ENCODE results near the gene RNF121.
"Not testable (repeated sequence)": the region's sequence is repeated elsewhere in the genome, so short reads cannot be mapped to it uniquely, and the experiment has no call there.

RNF121 gene

DNA sequence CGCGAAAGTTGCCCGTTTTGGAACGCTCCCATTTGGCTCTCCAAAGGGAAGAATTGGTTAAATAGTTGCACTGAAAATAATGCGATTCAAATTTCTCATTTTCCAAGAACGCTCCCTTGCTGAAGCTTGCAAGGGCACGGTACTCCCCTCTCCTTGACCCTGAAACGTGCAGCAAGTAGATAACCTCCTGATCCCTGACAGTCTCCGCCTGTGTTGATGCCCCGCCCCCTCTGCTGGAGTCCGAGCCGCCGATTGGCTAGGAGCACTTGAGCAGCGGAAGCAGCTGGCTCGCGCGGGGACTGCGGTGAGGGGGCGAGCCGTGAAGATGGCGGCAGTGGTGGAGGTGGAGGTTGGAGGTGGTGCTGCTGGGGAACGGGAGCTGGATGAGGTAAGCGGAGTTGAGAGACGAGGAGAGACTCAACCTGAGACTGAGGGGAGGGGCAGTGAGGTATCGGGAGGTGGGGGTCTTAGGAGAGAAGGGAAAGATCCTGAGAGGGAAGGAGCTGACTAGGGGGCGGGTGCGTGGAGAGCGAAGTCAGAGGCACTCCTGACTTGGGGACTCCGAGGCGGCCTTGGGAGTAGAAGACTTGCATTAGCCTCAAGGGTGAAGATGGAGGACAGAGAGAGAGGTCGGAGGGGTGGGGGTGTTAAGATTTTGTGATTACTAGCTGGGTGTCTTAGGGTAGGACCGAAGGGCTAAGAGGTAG is at the start of gene RNF121:
Gene RNF121 (plus strand): TSS at position 310 of the 707 bp plus-strand sequence. CDS start 16 bp downstream, at position 326.
- Histone ChIP-seq H3K9me3 (no peaks in the 10 kb centered on the region), H3K4me1 (ENCODE audit: control insufficient read depth in 1 of 2, insufficient read depth in 1 of 2, low read depth in 1 of 2, low read length in 1 of 2) (peaks cover 24% of the 10 kb centered on the region in 2 experiments), H3K27me3 (no peaks in the 10 kb centered on the region), H3K36me3 (no peaks in the 10 kb centered on the region), H3K4me3 (ENCODE audit: low read depth in 1 of 2, low read length in 1 of 2) (peak within 1 kb of the TSS; percentile 88 to 98), H3K27ac (peak within 1 kb of the TSS; percentile 92)
- TF ChIP-seq, protein P1, sequence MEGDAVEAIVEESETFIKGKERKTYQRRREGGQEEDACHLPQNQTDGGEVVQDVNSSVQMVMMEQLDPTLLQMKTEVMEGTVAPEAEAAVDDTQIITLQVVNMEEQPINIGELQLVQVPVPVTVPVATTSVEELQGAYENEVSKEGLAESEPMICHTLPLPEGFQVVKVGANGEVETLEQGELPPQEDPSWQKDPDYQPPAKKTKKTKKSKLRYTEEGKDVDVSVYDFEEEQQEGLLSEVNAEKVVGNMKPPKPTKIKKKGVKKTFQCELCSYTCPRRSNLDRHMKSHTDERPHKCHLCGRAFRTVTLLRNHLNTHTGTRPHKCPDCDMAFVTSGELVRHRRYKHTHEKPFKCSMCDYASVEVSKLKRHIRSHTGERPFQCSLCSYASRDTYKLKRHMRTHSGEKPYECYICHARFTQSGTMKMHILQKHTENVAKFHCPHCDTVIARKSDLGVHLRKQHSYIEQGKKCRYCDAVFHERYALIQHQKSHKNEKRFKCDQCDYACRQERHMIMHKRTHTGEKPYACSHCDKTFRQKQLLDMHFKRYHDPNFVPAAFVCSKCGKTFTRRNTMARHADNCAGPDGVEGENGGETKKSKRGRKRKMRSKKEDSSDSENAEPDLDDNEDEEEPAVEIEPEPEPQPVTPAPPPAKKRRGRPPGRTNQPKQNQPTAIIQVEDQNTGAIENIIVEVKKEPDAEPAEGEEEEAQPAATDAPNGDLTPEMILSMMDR (IDR thresholded peaks at IDR 0.05) = no peak

DNA sequence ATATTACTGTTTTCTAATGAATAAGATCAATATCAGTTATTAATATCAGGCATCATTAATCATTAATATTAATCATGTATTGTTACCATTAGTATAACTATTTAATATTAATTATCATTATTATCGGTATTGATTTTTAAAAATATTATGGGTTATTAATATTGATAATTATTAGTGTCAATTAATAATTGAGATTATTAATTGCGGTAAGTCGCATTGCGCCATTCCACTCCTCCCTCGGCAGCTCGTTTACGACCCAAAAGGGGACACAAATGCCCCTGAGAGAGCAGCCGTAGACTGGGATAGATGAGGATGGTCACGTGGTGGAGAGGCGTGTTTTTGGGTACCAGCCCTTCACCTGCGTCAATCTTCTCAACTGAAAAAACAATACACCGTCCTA is 43.0 kb upstream of the RNF121 start:
- not testable (repeated sequence) for H3K4me1 ChIP-seq (ENCODE audit: control insufficient read depth in 1 of 2, insufficient read depth in 1 of 2, low read depth in 1 of 2, low read length in 1 of 2); H3K36me3 ChIP-seq; H3K27ac ChIP-seq; H3K4me3 ChIP-seq (ENCODE audit: low read depth in 1 of 2, low read length in 1 of 2); H3K27me3 ChIP-seq; H3K9me3 ChIP-seq

DNA sequence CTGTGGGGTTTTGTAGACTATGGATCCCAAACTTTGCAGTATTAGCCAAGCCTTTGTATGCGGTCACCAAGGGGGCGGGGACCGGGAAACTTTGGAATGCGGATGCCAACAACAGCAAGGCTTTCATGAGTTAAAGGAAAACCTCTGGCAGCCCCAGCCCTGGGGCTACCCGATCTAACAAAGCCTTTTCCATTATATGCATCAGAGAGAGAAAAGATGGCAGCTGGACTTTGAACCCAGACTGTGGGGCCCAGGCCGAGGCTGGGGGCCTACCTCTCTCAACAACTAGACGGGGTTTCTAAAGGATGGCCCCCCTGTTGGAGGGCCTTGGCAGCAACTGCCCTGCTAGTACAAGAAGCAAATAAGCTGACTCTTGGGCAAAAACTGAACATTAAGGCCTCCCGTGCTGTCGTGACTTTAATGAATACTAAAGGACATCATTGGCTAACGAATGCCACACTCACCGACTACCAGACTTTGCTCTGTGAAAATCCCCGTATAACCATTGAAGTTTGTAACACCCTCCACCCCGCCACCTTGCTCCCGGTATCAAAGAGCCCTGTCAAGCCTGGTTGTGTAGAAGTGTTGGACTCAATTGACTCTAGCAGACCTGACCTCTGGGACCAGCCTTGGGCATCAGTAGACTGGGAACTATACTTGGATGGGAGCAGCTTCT is 40.4 kb upstream of the RNF121 start:
- not testable (repeated sequence) for H3K27ac ChIP-seq; H3K4me1 ChIP-seq (ENCODE audit: control insufficient read depth in 1 of 2, insufficient read depth in 1 of 2, low read depth in 1 of 2, low read length in 1 of 2); H3K9me3 ChIP-seq; H3K4me3 ChIP-seq (ENCODE audit: low read depth in 1 of 2, low read length in 1 of 2); H3K27me3 ChIP-seq; H3K36me3 ChIP-seq

DNA sequence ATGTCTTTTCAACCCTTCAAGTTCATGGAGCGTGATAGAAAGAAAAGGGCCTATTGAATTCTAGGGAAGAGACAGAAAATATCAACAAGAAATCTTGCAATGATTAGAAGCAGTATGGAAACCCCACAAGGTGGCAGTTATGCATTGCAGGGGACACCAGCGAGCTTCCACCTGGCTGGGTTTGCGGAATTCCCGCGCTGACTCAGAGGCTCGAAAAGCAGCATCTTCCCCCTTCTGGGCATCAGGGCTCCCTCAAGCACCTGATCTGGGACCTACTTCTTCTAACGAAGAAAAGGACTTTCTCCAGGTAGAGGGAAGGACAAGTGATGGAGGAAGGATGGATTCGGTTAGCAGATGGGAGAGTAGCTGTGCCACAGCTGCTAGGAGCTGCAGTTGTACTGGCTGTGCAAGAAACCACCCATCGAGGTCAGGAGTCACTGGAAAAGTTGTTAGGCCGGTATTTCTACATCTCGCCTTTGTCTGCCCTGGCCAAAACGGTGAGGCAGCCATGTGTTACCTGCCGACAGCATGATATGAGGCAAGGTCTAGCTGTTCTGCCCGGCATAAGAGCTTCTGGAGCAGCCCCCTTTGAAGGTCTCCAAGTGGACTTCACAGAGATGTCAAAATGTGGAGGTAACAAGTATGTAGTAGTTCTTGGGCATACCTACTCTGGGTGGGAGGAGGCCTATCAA is 39.5 kb upstream of the RNF121 start:
- not testable (repeated sequence) for H3K36me3 ChIP-seq; H3K4me3 ChIP-seq (ENCODE audit: low read depth in 1 of 2, low read length in 1 of 2); H3K27ac ChIP-seq; H3K9me3 ChIP-seq; H3K4me1 ChIP-seq (ENCODE audit: control insufficient read depth in 1 of 2, insufficient read depth in 1 of 2, low read depth in 1 of 2, low read length in 1 of 2); H3K27me3 ChIP-seq

DNA sequence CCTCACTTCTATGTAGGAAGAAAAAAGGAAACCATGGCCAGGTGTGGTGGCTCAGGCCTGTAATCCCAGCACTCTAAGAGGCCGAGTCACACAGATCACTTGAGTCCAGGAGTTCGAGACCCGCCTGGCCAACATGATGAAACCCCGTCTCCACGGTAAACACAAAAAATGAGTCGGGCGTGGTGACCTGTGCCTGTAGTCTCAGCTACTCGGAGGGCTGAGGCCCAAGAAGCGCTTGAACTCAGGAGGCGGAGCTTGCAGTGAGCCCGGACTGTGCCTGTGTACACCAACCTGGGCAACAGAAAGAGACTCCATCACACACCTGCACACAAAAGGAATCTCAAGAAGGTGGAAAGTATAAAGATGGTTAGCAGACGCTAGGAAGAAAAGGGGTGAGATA is 32.9 kb upstream of the RNF121 start:
- Histone ChIP-seq H3K4me3 (ENCODE audit: low read depth in 1 of 2, low read length in 1 of 2) (no peak overlapping the region), H3K4me1 (ENCODE audit: control insufficient read depth in 1 of 2, insufficient read depth in 1 of 2, low read depth in 1 of 2, low read length in 1 of 2) (no peaks in the 10 kb centered on the region), H3K27me3 (no peaks in the 10 kb centered on the region), H3K9me3 (no peaks in the 10 kb centered on the region), H3K36me3 (no peaks in the 10 kb centered on the region), H3K27ac (no peak overlapping the region)
- TF ChIP-seq, protein P1 (IDR thresholded peaks at IDR 0.05) = no peak

DNA sequence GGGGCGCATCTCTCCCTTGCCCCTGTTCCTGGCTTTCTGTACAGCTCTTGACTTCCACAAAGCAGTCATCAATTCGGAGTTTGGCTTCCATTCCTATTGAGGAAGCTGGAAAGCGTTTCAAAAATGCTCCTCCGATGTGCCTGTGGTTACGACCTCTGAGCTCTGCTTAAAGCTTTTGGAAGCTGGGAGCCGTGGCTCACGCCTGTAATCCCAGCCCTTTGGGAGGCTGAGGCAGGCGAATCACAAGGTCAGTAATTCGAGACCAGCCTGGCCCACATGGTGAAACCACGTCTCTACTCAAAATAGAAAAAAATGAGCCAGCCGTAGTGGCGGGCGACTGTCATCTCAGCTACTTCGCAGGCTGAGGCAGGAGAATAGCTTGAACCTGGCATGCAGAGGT is 27.7 kb upstream of the RNF121 start:
- H3K27me3 ChIP-seq; H3K4me1 ChIP-seq (ENCODE audit: control insufficient read depth in 1 of 2, insufficient read depth in 1 of 2, low read depth in 1 of 2, low read length in 1 of 2); H3K27ac ChIP-seq; H3K36me3 ChIP-seq; H3K9me3 ChIP-seq; H3K4me3 ChIP-seq (ENCODE audit: low read depth in 1 of 2, low read length in 1 of 2): not testable (repeated sequence)

DNA sequence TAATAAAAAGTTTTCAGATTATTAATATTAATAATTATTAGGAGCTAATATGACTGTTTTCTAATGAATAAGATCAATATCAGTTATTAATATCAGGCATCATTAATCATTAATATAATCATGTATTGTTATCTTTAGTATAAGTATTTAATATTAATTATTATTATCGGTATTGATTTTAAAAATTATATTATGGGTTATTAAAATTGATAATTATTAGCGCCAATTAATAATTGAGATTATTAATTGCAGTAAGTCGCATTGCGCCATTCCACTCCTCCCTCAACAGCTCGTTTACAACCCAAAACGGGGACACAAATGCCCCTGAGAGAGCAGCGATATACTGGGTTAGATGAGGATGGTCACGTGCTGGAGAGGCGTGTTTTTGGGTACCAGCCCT is 20.6 kb upstream of the RNF121 start:
- TF ChIP-seq, protein P1 (IDR thresholded peaks at IDR 0.05) = no peak
- H3K4me3 ChIP-seq (ENCODE audit: low read depth in 1 of 2, low read length in 1 of 2) = no peak overlapping the region
- H3K9me3 ChIP-seq = no peaks in the 10 kb centered on the region
- H3K36me3 ChIP-seq = peaks cover 15% of the 10 kb centered on the region
- H3K4me1 ChIP-seq (ENCODE audit: control insufficient read depth in 1 of 2, insufficient read depth in 1 of 2, low read depth in 1 of 2, low read length in 1 of 2) = no peaks in the 10 kb centered on the region
- no peak overlapping the region for H3K27ac ChIP-seq
- H3K27me3 ChIP-seq = no peaks in the 10 kb centered on the region

DNA sequence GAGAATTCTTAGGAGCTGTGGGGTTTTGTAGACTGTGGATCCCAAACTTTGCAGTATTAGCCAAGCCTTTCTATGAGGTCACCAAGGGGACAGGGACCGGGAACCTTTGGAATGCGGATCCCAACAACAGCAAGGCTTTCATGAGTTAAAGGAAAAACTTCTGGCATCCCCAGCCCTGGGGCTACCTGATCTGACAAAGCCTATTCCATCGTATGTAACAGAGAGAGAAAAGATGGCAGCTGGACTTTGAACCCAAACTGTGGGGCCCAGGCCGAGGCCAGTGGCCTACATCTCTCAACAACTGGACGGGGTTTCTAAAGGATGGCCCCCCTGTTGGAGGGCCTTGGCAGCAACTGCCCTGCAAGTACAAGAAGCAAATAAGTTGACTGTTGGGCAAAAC is 18.1 kb upstream of the RNF121 start:
- H3K9me3 ChIP-seq; H3K4me1 ChIP-seq (ENCODE audit: control insufficient read depth in 1 of 2, insufficient read depth in 1 of 2, low read depth in 1 of 2, low read length in 1 of 2); H3K4me3 ChIP-seq (ENCODE audit: low read depth in 1 of 2, low read length in 1 of 2); H3K27ac ChIP-seq; H3K27me3 ChIP-seq: not testable (repeated sequence)
- peaks cover 32% of the 10 kb centered on the region for H3K36me3 ChIP-seq

DNA sequence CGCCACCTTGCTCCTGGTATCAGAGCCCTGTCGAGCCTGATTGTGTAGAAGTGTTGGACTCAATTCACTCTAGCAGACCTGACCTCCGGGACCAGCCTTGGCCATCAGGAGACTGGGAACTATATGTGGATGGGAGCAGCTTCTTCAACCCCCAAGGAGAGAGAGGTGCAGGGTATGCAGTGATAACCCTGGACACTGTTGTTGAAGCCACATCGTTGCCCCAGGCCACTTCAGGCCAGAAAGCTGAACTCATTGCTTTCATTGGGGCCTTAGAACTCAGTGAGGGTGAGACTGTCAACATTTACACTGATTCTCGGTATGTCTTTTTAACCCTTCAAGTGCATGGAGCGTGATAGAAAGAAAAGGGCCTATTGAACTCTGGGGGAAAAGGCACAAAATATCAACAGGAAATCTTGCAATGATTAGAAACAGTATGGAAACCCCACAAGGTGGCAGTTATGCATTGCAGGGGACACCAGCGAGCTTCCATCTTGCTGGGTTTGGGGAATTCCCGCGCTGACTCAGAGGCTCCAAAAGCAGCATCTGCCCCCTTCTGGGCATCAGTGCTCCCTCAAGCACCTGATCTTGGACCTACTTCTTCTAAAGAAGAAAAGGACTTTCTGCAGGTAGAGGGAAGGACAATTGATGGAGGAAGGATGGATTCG is 17.4 kb upstream of the RNF121 start:
- H3K27ac ChIP-seq; H3K4me1 ChIP-seq (ENCODE audit: control insufficient read depth in 1 of 2, insufficient read depth in 1 of 2, low read depth in 1 of 2, low read length in 1 of 2); H3K27me3 ChIP-seq; H3K9me3 ChIP-seq; H3K4me3 ChIP-seq (ENCODE audit: low read depth in 1 of 2, low read length in 1 of 2): not testable (repeated sequence)
- H3K36me3 ChIP-seq = peaks cover 38% of the 10 kb centered on the region

DNA sequence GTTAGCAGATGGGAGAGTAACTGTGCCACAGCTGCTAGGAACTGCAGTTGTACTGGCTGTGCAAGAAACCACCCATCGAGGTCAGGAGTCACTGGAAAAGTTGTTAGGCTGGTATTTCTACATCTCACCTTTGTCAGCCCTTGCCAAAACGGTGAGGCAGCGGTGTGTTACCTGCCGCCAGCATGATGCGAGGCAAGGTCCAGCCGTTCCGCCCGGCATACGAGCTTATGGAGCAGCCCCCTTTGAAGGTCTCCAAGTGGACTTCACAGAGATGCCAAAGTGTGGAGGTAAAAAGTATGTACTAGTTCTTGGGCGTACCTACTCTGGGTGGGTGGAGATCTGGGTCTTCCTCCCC is 16.9 kb upstream of the RNF121 start:
- peaks cover 43% of the 10 kb centered on the region for H3K36me3 ChIP-seq
- H3K9me3 ChIP-seq = not testable (repeated sequence)

More for the DNA sequence above, 16.9 kb upstream of the RNF121 start:
- H3K4me3 ChIP-seq (ENCODE audit: low read depth in 1 of 2, low read length in 1 of 2); H3K27me3 ChIP-seq; H3K27ac ChIP-seq; H3K4me1 ChIP-seq (ENCODE audit: control insufficient read depth in 1 of 2, insufficient read depth in 1 of 2, low read depth in 1 of 2, low read length in 1 of 2): not testable (repeated sequence)
